Measurements from ENCODE around the gene CAMSAP1.
"Not testable (repeated sequence)": the region's sequence is repeated elsewhere in the genome, so short reads cannot be mapped to it uniquely, and the experiment has no call there.

GRCh38 chr9:135892327-135892726 is 15.0 kb downstream of the CAMSAP1 start:
- TF ChIP-seq EZH2 (IDR thresholded peaks at IDR 0.05; ENCODE audit: borderline replicate concordance, insufficient read depth, low read depth, low read length, poor library complexity, severe bottlenecking) = not testable (repeated sequence)
- TF ChIP-seq, protein P1, sequence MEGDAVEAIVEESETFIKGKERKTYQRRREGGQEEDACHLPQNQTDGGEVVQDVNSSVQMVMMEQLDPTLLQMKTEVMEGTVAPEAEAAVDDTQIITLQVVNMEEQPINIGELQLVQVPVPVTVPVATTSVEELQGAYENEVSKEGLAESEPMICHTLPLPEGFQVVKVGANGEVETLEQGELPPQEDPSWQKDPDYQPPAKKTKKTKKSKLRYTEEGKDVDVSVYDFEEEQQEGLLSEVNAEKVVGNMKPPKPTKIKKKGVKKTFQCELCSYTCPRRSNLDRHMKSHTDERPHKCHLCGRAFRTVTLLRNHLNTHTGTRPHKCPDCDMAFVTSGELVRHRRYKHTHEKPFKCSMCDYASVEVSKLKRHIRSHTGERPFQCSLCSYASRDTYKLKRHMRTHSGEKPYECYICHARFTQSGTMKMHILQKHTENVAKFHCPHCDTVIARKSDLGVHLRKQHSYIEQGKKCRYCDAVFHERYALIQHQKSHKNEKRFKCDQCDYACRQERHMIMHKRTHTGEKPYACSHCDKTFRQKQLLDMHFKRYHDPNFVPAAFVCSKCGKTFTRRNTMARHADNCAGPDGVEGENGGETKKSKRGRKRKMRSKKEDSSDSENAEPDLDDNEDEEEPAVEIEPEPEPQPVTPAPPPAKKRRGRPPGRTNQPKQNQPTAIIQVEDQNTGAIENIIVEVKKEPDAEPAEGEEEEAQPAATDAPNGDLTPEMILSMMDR (IDR thresholded peaks at IDR 0.05) = not testable (repeated sequence)
